HG03139 (cell line): Measurements from ENCODE around the gene CD300H.
"Not testable (repeated sequence)": the region's sequence is repeated elsewhere in the genome, so short reads cannot be mapped to it uniquely, and the experiment has no call there.

ENCODE experiments used
- ATAC-seq: cut with Tn5 transposase; IDR thresholded peaks from one replicate; pipeline ENCODE4 v1.9.1; 2021; ENCODE audit not compliant: unreplicated experiment

Gene CD300H

DNA sequence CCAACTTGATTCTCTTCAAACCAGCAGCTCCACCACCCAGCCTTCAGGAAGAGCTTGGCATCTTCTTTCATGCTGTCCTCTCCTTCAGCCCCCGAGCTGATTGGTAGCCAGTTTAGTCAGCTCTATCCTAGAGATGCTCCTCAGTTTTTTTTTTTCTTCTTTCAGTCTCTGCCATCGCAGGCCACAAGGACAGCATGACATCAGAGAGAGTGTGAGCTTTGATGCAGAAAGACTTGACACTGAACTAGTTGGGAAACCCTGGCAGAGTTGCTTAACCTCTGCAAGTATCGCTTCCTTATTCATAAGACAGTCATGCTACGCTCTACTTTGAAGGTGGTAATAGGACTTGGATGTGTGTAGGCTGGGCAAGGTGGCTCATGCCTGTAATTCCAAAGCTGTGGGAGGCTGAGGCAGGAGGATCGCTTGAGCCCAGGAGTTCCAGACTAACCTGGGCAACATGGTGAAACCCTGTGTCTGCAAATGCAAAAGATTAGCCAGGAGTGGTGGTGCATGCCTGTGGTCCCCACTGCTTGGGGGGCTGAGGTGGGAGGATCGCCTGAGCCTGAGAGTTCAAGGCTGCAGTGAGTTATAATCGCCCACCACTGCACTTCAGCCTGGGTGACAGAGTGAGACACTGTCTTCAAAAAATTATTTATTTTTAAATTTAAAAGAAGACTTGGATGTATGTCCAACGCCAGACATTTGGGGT, 38.7 kb downstream of the CD300H start:
- ATAC-seq = peak; percentile 57

DNA sequence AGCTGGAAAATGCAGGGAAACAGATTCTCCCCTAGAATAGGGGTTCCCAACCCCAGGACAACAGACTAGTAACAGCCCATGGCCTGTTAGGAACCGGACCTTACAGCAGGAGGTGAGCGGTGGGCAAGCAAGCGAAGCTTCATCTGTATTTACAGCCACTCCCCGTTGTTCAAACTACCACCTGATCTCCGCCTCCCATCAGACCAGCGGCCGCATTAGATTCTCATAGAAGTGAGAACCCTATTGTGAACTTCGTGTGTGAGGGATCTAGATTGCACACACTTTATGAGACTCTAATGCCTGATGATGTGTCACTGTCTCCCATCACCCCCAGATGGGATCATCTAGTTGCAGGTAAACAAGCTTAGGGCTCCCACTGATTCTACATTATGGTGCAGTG, 39.6 kb downstream of the CD300H start:
- no peak for ATAC-seq

DNA sequence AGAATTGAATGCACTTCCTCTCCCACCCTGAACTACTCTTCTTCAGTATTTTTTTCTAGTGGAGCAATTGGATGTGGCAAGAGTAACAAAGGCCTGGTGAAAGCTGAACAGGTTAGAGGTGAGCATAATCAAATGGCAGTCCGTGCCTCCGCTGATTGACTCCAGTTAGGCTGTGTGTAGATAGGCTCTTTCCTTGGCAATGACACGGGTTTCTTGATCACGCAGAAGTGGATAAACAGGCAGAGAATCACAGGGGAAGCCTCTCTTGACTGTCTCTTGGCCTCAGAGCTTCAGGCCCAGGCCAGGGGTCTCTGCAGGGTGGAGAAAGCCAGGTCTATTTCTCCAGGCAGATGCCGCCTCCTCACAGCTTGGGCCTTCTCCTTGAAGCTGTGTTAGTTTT, 40.2 kb downstream of the CD300H start:
- no peak for ATAC-seq

DNA sequence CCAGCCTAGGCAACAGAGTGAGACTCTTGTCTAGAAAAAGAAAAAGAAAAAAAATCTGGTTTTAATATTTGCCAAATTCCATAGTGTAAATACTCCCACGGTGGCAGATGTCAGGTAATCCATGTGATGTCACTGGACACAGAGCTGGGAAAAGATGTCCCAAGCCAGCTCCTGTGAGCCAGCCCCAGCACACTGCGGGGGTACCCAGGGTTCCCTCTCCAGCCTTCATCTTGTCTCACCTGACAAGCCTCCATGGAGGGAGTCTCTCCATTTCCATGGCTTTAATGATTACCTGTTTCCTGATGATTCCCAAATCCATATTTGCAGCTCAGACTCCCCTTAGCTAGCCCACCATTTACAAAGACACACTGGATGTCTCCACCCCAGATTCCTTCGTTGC, 40.6 kb downstream of the CD300H start:
- ATAC-seq = no peak

DNA sequence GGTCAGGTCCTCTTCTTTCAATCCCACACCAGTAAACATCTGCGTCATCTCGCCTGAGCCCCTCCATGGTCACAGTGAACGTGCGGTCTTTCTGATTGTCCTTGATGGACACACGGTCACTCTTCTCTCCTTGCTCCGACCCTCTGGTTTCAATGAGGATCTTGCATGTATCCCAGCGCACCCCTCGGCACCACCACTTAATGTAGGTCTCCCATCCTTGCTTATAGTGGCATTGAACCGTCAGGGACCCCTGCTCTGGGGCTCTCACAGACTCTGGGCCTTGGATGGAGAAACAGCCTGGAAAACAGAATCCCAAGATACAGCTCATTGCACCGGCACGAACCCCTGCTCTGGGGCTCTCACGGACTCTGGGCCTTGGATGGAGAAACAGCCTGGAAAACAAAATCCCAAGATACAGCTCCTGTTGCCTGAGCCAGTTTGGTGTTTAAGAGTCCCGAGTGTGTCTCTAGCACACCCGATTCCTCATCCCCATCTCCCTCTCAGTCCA, 41.5 kb downstream of the CD300H start:
- no peak for ATAC-seq

DNA sequence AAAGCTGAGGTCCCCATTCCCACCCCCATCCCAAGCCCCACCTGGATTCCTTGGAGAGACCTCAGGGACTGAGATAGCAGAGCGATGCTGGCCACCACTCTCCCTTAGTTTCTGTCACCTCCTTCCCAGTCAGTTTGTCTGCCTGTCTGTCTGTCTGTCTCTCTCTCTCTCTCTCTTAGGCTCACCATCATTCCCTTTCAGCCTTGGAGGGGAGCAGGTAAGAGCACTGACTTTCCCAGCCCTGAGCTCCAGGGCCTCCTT, 41.9 kb downstream of the CD300H start:
- ATAC-seq = no peak

DNA sequence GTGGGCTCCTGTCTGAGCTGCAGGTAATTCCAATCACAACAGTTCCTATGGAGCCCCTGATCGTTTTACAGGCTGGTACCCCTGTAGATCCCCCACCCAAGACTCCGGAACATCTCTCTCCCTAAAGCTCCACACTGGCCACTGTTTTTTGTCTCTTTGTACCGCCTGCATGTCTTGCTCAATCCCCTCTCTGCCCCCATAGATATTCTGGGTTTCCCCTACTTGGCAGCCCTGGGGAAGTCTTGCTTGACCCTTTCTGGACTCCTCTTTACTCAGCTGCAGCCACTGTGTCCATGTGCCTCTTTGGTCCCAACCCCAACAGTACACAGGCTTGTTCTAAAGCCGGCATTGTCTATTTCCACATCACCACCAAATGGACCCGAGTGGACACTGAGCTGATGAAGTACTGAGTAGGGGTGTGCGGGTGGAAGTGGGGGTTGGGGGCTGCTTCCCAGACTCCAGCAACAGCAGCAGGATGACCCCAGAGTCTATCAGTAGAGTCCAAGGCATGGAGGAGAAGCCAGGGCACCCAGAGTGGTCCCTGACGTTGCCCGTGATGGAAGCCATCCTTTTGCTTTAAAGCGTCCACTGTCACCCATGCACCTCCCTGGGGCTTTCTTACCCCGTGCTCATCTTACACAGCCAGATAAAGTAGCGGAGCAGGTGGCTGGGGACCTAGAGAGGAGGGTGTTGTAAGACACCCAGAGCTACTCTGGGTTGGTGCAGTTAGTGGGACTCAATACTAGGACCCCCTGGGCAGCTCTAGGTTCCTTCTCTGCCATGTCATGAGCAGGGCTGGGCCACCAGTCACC, 42.5 kb downstream of the CD300H start:
- no peak for ATAC-seq

DNA sequence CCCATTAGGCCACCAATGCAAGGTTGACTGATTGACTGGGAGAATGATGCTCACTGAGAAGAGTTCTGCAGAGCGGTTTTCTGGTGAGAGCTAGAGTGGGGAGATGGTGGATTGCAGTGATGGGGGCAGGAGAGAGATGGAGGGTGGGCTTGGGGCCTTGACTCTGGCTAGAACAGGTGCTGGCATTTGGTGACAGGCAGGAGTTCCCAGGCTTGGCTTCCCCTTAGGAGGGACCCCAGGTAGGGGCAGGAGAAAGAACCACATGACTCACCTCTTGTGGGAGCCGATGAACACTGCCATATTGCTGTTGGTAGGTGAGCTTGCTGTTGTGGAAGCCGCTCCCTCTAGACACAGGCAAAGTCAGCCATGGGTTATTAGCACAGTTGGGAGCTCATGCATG, 44.0 kb downstream of the CD300H start:
- ATAC-seq = no peak

DNA sequence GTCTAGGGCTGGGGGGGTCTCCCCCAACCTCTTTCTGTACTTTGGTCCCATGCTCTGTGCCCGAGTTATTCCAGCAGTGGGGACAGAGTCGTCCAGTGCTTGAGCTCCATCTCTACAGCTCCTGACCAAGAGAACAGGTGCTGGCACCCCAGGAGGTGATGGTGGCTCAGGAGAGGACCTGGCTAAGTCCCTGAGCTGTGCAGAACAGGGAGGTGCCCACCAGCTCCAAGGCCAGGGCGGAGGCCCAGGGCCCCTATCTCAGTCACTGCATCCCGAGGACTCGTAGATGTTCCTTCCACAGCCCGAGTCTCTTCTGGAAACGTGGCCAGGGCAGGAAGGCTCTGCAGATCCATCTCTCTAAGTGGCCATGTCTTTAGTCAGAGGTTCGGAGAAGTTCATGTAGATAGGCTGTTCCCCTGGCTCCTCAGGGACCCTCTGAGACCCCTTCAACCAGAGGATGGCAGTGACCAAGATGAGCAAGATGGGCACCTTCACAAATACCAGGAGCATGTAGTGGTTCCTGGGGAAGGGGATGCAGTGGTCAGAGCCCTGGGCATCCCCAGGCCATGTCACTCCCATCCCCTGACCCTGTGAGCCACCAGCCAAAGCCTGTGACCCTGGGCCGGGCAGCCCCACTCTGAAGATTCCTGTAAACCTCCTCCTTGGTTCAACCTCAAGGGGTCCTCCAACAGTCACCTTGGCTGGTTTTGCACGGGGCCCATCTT, 44.8 kb downstream of the CD300H start:
- no peak for ATAC-seq

DNA sequence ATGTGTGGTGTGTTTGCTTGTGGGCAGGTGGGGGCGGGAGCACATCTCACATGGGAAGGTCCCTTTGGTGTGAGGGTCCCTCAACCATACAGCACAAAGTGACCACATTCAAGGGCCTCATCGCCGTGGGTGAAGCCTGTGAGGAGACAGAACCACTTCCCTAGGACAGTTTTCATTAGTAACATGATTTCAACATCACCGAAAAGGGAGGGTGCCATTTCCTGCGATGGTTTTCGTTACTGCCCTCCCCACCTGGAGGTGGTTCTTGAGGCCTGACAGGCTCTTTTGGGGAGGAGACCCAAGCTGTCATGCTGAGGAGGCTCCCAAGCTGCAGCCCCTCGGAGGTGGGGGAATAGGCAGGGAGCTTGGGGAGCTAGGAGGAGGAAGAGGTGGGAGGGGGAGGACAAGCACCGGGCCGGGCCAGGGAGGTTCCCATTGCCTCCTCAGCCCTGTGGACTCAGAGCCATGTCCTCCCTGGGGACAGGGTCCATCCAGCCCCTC, 45.6 kb downstream of the CD300H start:
- no peak for ATAC-seq

DNA sequence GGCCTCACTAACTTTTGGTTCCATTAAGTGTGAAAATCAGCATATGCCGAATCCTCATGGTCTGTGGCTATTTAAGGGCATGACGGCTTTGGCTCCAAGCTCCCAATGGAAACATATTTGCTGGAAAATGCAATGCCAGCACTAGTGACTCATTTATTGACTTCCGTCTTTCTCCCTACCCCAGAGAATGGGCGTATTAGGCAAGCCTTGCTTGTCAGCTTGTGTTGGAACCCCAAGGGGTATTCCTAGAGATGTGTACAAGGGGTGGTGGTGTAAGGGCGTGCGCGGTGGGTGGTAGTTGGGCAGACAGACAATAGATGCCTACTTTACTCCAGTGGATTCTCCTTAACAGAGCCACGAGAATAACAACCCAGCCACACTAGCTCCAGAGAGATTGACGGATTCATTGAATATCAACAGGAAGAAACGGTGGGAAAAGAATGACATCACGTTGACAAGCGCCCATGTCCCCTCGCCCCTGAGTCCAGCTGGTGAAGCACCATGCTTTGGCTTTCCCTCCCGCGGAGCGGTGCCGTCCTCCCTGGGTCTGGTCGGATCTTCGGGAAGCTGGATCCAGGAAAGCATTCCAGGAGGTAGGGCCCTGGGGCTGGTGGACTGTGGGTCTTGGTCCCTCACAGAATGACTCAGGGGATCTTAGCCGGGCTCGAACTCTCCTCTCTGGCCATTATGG, 46.4 kb downstream of the CD300H start:
- no peak for ATAC-seq

DNA sequence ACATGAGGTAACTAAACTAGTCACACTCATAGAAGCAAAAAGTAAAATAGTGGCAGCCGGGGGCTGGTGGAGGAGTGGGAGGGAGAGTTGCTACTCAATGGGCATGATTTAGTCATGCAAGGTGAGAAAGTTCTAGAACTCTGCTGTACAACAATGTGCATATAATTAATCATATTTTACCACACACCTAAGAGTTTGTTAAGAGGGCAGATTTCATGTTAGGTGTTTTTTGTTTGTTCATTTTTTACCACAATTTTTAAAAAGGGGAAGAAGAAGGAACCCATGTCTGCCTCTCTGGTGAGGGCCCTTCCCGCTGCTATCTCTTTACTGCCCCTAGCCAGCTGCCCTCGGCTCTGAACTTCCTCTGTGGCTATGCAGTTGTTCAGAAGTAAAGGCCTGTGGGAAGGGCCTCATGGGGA, 47.3 kb downstream of the CD300H start:
- no peak for ATAC-seq

DNA sequence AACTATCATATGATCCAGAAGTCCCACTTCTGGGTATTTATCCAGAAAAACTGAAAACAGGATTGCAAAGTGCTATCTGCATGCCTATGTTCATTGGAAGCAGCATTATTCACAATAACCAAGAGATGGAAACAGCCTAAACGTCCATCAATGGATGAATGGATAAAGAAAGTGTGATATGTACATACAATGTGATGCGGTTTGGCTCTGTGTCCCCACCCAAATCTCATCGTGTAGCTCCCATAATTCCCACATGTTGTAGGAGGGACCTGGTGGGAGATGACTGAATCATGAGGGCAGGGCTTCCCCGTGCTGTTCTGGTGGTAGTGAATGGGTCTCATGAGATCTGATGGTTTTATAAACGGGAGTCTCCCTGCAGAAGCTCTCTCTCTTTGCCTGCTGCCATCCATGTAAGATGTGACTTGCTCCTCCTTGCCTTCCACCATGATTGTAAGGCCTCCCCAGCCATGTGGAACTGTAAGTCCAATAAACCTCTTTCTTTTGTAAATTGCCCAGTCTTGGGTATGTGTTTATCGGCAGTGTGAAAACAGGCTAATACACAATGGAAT, 48.8 kb downstream of the CD300H start:
- ATAC-seq = not testable (repeated sequence)

DNA sequence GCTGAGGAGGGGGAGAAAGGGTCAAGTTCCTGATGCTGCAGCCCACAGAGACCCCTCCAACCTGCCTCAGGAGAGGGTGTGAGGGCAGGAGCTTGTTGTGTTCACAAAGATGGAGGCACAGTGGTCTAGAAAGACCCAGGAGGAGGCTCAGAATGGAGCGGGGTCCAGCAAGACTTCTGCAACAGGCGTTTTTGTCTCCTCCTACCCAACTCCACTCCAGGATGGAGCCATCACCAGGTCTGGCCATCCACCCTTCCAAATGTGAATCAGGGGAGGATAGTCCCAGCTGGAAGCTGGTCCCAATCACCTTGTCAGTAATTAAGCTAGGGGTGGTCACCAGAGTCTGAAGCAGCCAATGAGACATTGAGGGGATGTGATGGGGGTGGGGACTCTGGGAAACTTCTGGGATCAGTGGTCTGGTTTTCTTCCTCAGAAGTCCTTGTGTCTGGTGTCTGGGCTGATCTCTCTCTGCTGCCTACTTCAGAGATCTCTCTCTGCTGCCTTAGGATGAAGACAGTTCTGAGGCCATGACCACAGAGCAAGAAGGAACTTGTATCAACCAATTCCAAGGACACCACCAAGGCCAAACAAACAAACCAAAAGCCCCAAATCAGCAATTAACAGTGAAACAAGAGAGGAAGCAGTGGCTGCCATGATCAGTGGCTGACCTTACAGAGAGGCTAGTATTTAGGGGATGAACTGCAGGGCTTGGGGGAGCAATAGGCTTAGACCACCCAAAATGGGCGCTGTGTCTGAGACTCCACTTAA, 50.6 kb downstream of the CD300H start:
- no peak for ATAC-seq

DNA sequence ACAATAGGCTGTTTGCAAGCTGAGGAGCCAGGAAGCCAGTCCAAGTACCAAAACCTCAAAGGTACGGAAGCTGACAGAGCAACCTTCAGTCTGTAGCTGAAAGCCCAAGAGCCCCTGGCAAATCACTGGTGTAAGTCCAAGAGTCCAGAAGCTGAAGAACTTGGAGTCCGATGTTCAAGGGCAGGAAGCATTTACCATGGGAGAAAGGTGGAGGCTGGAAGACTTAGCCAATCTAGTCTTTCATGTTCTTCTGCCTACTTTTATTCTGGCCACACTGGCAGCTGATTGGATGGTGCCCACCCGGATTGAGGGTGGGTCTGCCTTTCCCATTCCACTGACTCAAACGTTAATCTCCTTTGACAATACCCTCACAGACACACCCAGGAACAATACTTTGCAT, 51.4 kb downstream of the CD300H start:
- no peak for ATAC-seq

DNA sequence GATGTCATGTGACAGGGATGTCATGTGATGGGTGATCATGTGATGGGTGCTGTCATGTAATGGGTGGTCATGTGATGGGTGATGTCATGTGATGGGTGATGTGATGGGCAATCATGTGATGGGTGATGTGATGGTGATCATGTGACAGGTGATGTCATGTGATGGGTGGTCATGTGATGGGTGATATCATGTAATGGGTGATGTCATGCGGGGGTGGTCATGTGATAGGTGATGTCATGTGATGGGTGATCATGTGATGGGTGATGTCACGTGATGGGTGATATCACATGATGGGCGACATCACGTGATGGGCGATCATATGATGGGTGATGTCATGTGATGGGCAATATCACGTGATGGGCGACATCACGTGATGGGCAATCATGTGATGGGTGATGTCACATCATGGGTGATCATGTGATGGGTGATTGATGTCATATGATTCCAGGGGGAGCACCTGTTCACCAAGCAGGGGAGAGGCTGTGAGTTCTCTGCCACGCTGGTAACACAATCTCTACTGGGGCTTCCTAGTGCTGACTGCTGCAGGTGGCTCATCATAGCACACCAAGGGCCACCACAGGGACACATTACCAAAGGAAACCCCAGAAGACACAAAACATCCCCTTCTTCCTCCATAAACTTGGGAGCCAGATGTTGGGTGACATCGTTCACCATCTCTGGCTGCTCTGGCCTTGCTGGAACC, 52.5 kb downstream of the CD300H start:
- no peak for ATAC-seq

DNA sequence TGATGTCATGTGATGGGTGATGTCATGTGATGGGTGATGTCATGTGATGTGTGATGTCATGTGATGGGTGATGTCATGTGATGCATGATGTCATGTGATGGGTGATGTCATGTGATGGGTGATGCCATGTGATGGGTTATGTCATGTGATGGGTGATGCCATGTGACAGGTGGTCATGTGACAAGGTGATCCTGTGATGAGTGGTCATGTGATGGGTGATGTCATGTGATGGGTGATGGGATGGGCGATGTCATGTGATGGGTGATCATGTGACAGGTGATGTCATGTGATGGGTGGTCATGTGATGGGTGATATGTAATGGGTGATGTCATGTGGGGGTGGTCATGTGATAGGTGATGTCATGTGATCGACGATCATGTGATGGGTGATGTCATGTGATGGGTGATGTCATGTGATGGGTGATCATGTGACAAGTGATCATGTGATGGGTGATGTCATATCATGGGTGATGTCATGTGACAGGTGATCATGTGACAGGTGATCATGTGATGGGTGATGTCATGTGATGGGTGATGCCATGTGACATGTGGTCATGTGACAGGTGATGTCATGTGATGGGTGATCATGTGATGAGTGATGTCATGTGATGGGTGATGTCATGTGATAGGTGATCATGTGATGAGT, 53.2 kb downstream of the CD300H start:
- no peak for ATAC-seq

DNA sequence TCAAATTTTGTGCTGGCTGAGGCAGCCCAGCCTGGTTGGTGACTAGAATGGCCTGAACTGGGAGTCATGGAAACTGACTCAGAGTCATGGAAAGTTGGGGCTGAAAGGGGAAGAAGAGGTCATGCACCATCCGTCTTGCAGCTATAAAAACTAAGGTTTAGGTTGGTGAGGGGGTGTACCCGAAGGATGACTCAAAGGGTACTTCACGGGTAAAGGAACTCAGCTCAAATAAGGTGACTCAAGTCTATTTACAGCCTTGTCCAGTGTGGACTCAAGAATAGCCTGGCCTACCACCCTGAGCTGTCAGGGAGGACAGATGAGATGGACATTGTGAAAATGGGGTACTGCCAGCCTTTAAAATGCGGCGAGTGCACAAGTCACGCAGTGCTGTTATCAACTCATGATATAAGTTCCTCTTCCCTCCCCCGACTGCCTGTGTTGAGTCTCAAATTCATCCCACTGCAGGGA, 54.7 kb downstream of the CD300H start:
- peak; percentile 62 for ATAC-seq

DNA sequence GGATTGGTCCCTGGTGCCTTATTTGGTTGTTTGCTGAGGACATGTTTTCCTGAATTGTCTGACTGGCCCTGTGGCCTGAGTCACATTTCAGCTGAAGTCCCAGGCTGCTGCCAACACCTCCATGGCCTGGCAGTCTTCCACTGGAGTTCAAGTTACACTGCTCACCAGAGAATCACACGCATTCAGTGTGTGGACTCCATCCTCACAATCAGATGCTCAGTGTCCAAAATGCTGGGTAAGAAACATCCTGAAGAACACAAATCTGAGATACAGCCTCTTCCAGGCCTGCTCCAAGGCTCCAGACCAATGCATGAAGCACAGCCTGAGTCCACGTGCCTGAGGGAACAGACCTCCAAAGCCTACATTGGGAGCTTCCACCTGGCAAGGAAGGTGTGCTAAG, 55.3 kb downstream of the CD300H start:
- no peak for ATAC-seq
